Heart left ventricle (tissue), 16 donors: ENCODE data around the gene RBMS2. TPM values are rescaled to one million over a fixed set of nuclear protein-coding genes. Genes with fewer than 3 reads are reported as not detected.

Experiments used
- ATAC-seq, 4 donors: fragments of 200-7000 bp; cut with Tn5 transposase; one replicate each; pipeline ENCODE4 v1.9.1; 2020 to 2022; ENCODE audit warnings: moderate library complexity in 4 of 4, mild to moderate bottlenecking in 3 of 4, moderate number of reproducible peaks in 1 of 4
- DNase-seq, 5 donors: peaks; one replicate each; pipeline ENCODE4 v3.0.0-alpha.2; 2020
- H3K27ac ChIP-seq, 12 donors: fragments of 200-600 bp; sonication (generic) in 4 of 12; one replicate each; pipeline versions ENCODE4 v1.5.0 to v1.8.0; 2016 to 2022; ENCODE audit warnings: mild to moderate bottlenecking in 2 of 12
- H3K27me3 ChIP-seq, 9 donors: fragments of 200-600 bp; sonication (generic) in 2 of 9; one replicate each; pipeline versions ENCODE4 v1.5.1 to v1.8.0; 2016 to 2022; ENCODE audit warnings: mild to moderate bottlenecking in 3 of 9
- H3K36me3 ChIP-seq, 9 donors: fragments of 200-600 bp; sonication (generic) in 2 of 9; one replicate each; pipeline versions ENCODE4 v1.5.0 to v1.8.0; 2018 to 2022; ENCODE audit warnings: mild to moderate bottlenecking in 2 of 9
- H3K4me1 ChIP-seq, 12 donors: fragments of 200-600 bp; sonication (generic) in 4 of 12; one replicate each; pipeline versions ENCODE4 v1.5.0 to v1.8.0; 2016 to 2022; ENCODE audit warnings: mild to moderate bottlenecking in 3 of 12
- H3K4me3 ChIP-seq, 12 donors: fragments of 200-600 bp; sonication (generic) in 4 of 12; one replicate each; pipeline versions ENCODE4 v1.5.0 to v1.8.0; 2017 to 2022; ENCODE audit warnings: mild to moderate bottlenecking in 9 of 12, moderate library complexity in 4 of 12
- H3K9me3 ChIP-seq, 12 donors: fragments of 200-600 bp; sonication (generic) in 4 of 12; one replicate each; pipeline versions ENCODE4 v1.5.0 to v1.8.0; 2016 to 2022; ENCODE audit warnings: mild to moderate bottlenecking in 1 of 12
- POLR2A ChIP-seq, 2 donors: fragments of 450-650 bp; IDR thresholded peaks; one replicate each; pipeline ENCODE4 v1.6.1; 2017; ENCODE audit warnings: antibody characterized with exemption in 2 of 2, mild to moderate bottlenecking in 2 of 2, moderate library complexity in 2 of 2
- WGBS, 4 donors: extraction: QIAGEN DNeasy Blood & Tissue Kit in 2 of 4; methylation state at CpG; one replicate each; pipeline versions ENCODE4 v1.1.5 to v1.1.7; 2013 to 2018; 5-methylcytosine and 5-hydroxymethylcytosine counted together
- intact Hi-C, 10 donors: fragments of 100-400 bp; cut with DNase I; formaldehyde crosslinking; loops; one replicate each; pipeline versions ENCODE4 v1.11.1 to v1.14.2; 2022
- polyA plus RNA-seq, 2 donors: library from polyadenylated mRNA; stranded (reverse); fragments of 200-250 nt; gene quantifications; one replicate each; pipeline ENCODE4 v1.2.3, GENCODE V29; 2013
- total RNA-seq, 9 donors: library from RNA; depleted of rRNA in 2 of 9; stranded (reverse); fragments of >200 nt in 2 of 9; fragmentation: NEBNext Ultra II Directional in 3 of 9; extraction: Animal tissue kit (Norgen Biotek cat#: 25700) in 3 of 9; gene quantifications; one replicate each; pipeline versions ENCODE4 v1.1.0 to v1.2.4, GENCODE V29; 2016 to 2023
- TF ChIP-seq, protein P1 (sequence below), 12 donors: fragments of 200-600 bp; sonication (generic) in 4 of 12; IDR thresholded peaks; one replicate each; pipeline versions ENCODE4 v1.5.0 to v1.8.0; 2018 to 2022; ENCODE audit warnings: antibody characterized with exemption in 12 of 12, mild to moderate bottlenecking in 5 of 12
- donor health status: ischemic (EF 13 %, LVEDD 7.1; RV severe dilation, severe dysfunction).
- donor health status: healthy with polysubstance abuse.
- donor health status: DM: no; HTN: yes; CAD: no.
- donor health status: DM: no; HTN: no; CAD: no.
- donor health status: ischemic (EF 25% LVEDD 6.9; RV normal size, moderate dysfunction).
- donor health status: ischemic (EF 25% LVEDD 5.7; RV mildly dilated, moderate dysfunction).
- donor health status: healthy.
- donor health status: DM: yes; HTN: yes; CAD: no.
- donor health status: ischemic (EF 35%, LVEDD 5.7; RV mildly dilated, moderate dysfunction).
- donor health status: nonischemic (EF 11% LVEDD 7.7; RV severe dilation, severe dysfunction).
- donor health status: DM: yes; HTN: yes; CAD: no.
- donor health status: PGD.
- donor health status: ischemic (EF 29% LVEDD 5.4; RV normal size, mild dysfunction).
- donor health status: nonischemic (EF 23%, LVEDD 6.1; RV moderate dilation, normal function).

RBMS2 gene
- total and polyA plus RNA-seq, 11 donors: 8.8 to 37.3 (median 29.1) TPM

DNA sequence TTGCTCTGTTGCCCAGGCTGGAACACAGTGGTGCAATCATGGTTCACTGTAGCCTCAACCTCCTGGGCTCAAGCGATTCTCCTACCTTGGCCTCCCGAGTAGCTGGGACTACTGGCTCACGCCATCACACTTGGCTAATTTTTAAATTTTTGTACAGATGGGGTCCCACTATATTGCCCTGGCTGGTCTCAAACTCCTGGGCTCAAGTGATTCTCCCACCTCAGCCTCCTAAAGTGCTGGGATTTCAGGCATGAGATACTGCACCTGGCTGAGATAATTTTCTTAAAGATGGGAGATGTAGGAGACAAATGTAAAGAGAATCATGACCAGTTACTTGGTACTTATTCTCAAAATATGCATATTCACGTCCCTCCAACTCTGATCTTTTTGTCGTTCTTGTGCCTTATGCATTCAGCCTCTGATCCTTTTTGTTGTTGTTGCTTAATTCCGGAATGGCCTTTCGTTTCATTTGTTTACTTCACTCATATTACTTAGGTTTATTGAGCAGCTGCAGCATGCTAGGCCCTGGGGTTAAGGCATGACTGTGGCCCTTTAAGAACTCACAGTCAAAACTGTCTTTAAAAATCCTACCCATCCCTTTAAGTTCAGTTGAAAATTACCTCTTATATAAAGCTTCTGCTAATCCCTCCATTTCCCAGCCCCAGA is 8.9 kb downstream of the RBMS2 start:
- intact Hi-C loops: no loop called here
- DNase-seq (no peak), ATAC-seq (no peak)
- 70 to 75% (median 74%) methylated on average over 7 of the region's 7 CpGs for WGBS, 4 donors
- TF ChIP-seq POLR2A (IDR thresholded peaks at IDR 0.05): no peak
- TF ChIP-seq, protein P1, sequence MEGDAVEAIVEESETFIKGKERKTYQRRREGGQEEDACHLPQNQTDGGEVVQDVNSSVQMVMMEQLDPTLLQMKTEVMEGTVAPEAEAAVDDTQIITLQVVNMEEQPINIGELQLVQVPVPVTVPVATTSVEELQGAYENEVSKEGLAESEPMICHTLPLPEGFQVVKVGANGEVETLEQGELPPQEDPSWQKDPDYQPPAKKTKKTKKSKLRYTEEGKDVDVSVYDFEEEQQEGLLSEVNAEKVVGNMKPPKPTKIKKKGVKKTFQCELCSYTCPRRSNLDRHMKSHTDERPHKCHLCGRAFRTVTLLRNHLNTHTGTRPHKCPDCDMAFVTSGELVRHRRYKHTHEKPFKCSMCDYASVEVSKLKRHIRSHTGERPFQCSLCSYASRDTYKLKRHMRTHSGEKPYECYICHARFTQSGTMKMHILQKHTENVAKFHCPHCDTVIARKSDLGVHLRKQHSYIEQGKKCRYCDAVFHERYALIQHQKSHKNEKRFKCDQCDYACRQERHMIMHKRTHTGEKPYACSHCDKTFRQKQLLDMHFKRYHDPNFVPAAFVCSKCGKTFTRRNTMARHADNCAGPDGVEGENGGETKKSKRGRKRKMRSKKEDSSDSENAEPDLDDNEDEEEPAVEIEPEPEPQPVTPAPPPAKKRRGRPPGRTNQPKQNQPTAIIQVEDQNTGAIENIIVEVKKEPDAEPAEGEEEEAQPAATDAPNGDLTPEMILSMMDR (IDR thresholded peaks at IDR 0.05): no peak
- H3K9me3 ChIP-seq: no peaks in the 10 kb centered on the region
- H3K4me3 ChIP-seq: no peak overlapping the region
- peaks cover 0 to 50% (median 25%) of the 10 kb centered on the region in 12 donors for H3K4me1 ChIP-seq
- no peaks in the 10 kb centered on the region for H3K27me3 ChIP-seq
- H3K27ac ChIP-seq: no peak overlapping the region
- H3K36me3 ChIP-seq: peaks cover 0 to 9% (median 0%) of the 10 kb centered on the region in 9 donors

DNA sequence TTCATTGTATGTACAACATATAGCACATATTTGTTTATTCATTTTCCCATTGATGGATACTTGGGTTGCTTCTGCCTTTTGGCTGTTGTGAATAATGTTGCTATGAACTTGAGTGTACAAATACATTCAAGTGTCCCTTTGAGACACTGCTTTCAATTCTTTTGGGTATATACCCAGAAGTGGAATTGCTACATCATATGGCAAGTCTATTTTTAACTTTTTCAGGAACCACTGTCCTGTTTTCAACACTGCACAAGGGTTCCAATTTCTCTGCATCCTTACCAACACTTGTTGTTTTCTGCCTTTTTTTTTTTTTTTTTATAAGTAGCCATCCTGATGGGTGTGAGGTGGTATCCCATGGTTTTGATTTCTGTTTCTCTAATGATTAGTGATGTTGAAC is 15.9 kb downstream of the RBMS2 start:
- ATAC-seq (no peak), DNase-seq (no peak)
- Histone ChIP-seq H3K4me1 (peaks cover 0 to 35% (median 11%) of the 10 kb centered on the region in 12 donors), H3K27me3 (no peaks in the 10 kb centered on the region), H3K9me3 (no peaks in the 10 kb centered on the region), H3K4me3 (no peak overlapping the region), H3K27ac (peak overlapping the region in 1 of 12 donors; percentile 42), H3K36me3 (peaks cover 0 to 19% (median 5%) of the 10 kb centered on the region in 9 donors)
- intact Hi-C loops: no loop called here
- TF ChIP-seq, protein P1 (IDR thresholded peaks at IDR 0.05): no peak
- TF ChIP-seq POLR2A (IDR thresholded peaks at IDR 0.05): no peak

DNA sequence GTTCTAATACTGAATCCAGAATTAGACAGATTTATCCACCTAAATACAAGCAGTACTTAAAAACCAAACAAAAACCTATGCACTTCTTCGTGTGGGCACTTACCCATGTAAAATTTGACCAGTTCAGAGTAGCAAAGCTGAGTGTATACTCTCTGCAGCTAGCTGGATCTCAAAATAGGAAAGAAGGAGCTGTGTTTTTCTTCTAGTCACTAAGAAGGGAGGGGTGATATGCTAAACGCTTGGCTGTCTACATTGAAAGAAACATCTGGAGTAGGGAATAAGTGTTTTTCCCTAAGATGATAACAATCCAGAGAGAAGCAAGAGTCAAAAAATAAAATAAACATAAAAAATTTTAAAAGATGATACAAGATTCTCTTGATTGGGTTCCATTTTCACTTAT is 20.0 kb downstream of the RBMS2 start:
- 25 to 49% (median 33%) methylated on average over 2 of the region's 2 CpGs for WGBS, 4 donors
- DNase-seq: no peak
- ATAC-seq: peak in 2 of 4 donors; percentile 43 to 63
- H3K4me1 ChIP-seq: peaks cover 0 to 31% (median 11%) of the 10 kb centered on the region in 12 donors
- H3K4me3 ChIP-seq: no peak overlapping the region
- peak overlapping the region in 1 of 12 donors; percentile 30 for H3K27ac ChIP-seq
- H3K9me3 ChIP-seq: no peaks in the 10 kb centered on the region
- intact Hi-C loops: no loop called here
- TF ChIP-seq, protein P1 (IDR thresholded peaks at IDR 0.05): no peak
- no peak for TF ChIP-seq POLR2A (IDR thresholded peaks at IDR 0.05)
- no peaks in the 10 kb centered on the region for H3K27me3 ChIP-seq
- H3K36me3 ChIP-seq: peaks cover 0 to 26% (median 12%) of the 10 kb centered on the region in 9 donors

DNA sequence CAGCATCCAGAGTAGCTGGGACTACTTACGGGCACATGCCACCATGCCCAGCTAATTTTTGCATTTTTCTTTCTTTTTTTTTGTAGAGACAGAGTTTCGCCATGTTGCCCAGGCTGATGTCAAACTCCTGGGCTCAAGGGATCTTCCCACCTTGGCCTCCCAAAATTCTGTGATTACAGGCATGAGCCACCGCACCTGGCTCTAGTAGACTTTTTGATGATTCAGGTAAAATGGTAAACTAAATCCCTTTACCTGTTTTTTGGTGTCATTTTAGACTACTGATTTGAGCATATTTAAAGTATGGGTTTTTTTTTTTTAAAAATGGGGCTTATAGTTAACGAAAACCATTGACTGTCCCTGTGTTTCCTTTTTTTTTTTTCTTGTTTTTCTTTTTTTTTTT is 20.5 kb downstream of the RBMS2 start:
- H3K9me3 ChIP-seq: no peaks in the 10 kb centered on the region
- WGBS, 4 donors: 88 to 97% (median 91%) methylated on average over 4 of the region's 4 CpGs
- TF ChIP-seq, protein P1 (IDR thresholded peaks at IDR 0.05): no peak
- no peak for TF ChIP-seq POLR2A (IDR thresholded peaks at IDR 0.05)
- ATAC-seq (no peak), DNase-seq (no peak)
- peaks cover 0 to 26% (median 12%) of the 10 kb centered on the region in 9 donors for H3K36me3 ChIP-seq
- peaks cover 0 to 26% (median 8%) of the 10 kb centered on the region in 12 donors for H3K4me1 ChIP-seq
- intact Hi-C loops: no loop called here
- no peaks in the 10 kb centered on the region for H3K27me3 ChIP-seq
- H3K4me3 ChIP-seq: no peak overlapping the region
- H3K27ac ChIP-seq: no peak overlapping the region
